ENCODE results near the gene NCAPG.
"Not testable (repeated sequence)": the region's sequence is repeated elsewhere in the genome, so short reads cannot be mapped to it uniquely, and the experiment has no call there.

The NCAPG gene

GRCh38 chr4:17788956-17789355 lies 21.8 kb upstream of the NCAPG start:
- no peak for DNase-seq

GRCh38 chr4:17794730-17795129 lies 16.0 kb upstream of the NCAPG start:
- DNase-seq, result no peak

- DNase-seq, result no peak
Measured at GRCh38 chr4:17797808-17798207, 13.0 kb upstream of the NCAPG start.

GRCh38 chr4:17805580-17806155 lies 5.1 kb upstream of the NCAPG start:
- no peak for DNase-seq

- DNase-seq, result no peak
Measured at GRCh38 chr4:17807446-17807845, 3.3 kb upstream of the NCAPG start.

- DNase-seq, result no peak
Measured at GRCh38 chr4:17809667-17810066, 1.1 kb upstream of the NCAPG start.

- DNase-seq, result no peak
Measured at GRCh38 chr4:17811078-17811603, 362 bp downstream of the NCAPG start.

- peak; percentile 24 for DNase-seq
Measured at GRCh38 chr4:17812125-17812524, 1.3 kb downstream of the NCAPG start.

GRCh38 chr4:17812801-17813200 lies 2.0 kb downstream of the NCAPG start:
- DNase-seq, result no peak

GRCh38 chr4:17814140-17814539 lies 3.4 kb downstream of the NCAPG start:
- no peak for DNase-seq

GRCh38 chr4:17816142-17816541 lies 5.4 kb downstream of the NCAPG start:
- DNase-seq, result no peak

GRCh38 chr4:17817027-17817426 lies 6.2 kb downstream of the NCAPG start:
- peak; percentile 10 for DNase-seq

- no peak for DNase-seq
Measured at GRCh38 chr4:17823871-17824669, 13.3 kb downstream of the NCAPG start.

GRCh38 chr4:17846266-17846665 lies 35.5 kb downstream of the NCAPG start:
- DNase-seq, result no peak

- DNase-seq, result not testable (repeated sequence)
Measured at GRCh38 chr4:17850295-17850694, 39.5 kb downstream of the NCAPG start.

GRCh38 chr4:17851959-17852358 lies 41.2 kb downstream of the NCAPG start:
- DNase-seq, result no peak

GRCh38 chr4:17854036-17854435 lies 43.3 kb downstream of the NCAPG start:
- DNase-seq, result no peak

- DNase-seq, result no peak
Measured at GRCh38 chr4:17859793-17860406, 49.1 kb downstream of the NCAPG start.

GRCh38 chr4:17861906-17862305 lies 51.1 kb downstream of the NCAPG start:
- not testable (repeated sequence) for DNase-seq

- DNase-seq, result no peak
Measured at GRCh38 chr4:17865866-17866363, 55.1 kb downstream of the NCAPG start.

GRCh38 chr4:17866810-17867209 lies 56.0 kb downstream of the NCAPG start:
- no peak for DNase-seq

- DNase-seq, result no peak
Measured at GRCh38 chr4:17867276-17867675, 56.5 kb downstream of the NCAPG start.

GRCh38 chr4:17869327-17869726 lies 58.5 kb downstream of the NCAPG start:
- DNase-seq, result no peak

Measured in DMS79 treated with DMSO at 0.1 percent for 48 hours (cell line).